Adrenal gland (tissue), 5 donors: ENCODE results near the gene TATDN2.

ENCODE experiments used
- POLR2A ChIP-seq, 2 donors: fragments of 450-650 bp; IDR thresholded peaks; one replicate each; pipeline ENCODE4 v1.6.1; 2017; ENCODE audit warnings: antibody characterized with exemption in 2 of 2, mild to moderate bottlenecking in 2 of 2, moderate library complexity in 1 of 2
- TF ChIP-seq, protein P1 (sequence below), 6 experiments: fragments of 450-650 bp in 4 of 6; fragments of 200-600 bp in 2 of 6; sonication (generic) in 1 of 6; IDR thresholded peaks; 1 replicate in 5 of 6; 2 replicates in 1 of 6; pipeline versions ENCODE4 v1.5.1 to v1.8.0; 2016 to 2021; ENCODE audit warnings: antibody characterized with exemption in 6 of 6, mild to moderate bottlenecking in 2 of 6, moderate library complexity in 1 of 6
- donor health status: DM: no; HTN: no; CAD: no.

- TF ChIP-seq POLR2A (IDR thresholded peaks at IDR 0.05): no peak
- TF ChIP-seq, protein P1, sequence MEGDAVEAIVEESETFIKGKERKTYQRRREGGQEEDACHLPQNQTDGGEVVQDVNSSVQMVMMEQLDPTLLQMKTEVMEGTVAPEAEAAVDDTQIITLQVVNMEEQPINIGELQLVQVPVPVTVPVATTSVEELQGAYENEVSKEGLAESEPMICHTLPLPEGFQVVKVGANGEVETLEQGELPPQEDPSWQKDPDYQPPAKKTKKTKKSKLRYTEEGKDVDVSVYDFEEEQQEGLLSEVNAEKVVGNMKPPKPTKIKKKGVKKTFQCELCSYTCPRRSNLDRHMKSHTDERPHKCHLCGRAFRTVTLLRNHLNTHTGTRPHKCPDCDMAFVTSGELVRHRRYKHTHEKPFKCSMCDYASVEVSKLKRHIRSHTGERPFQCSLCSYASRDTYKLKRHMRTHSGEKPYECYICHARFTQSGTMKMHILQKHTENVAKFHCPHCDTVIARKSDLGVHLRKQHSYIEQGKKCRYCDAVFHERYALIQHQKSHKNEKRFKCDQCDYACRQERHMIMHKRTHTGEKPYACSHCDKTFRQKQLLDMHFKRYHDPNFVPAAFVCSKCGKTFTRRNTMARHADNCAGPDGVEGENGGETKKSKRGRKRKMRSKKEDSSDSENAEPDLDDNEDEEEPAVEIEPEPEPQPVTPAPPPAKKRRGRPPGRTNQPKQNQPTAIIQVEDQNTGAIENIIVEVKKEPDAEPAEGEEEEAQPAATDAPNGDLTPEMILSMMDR (IDR thresholded peaks at IDR 0.05): no peak
Observed at GRCh38 chr3:10330319-10330718, 82.1 kb downstream of the TATDN2 start.
